Fibroblast of the aortic adventitia (primary cell): ENCODE measurements around the gene PRKACB. TPM values are rescaled to one million over a fixed set of nuclear protein-coding genes. Genes with fewer than 3 reads are reported as not detected.
A peak's percentile ranks its signal among the peaks of the same experiment; 100 is the strongest.

Experiments
- DNase-seq: peaks from one replicate; pipeline ENCODE4 v3.0.0-alpha.2; 2010; ENCODE audit warnings: low read depth
- H3K4me3 ChIP-seq: 2 replicates; pipeline ENCODE4 v1.5.1; 2011; ENCODE audit warnings: low read depth, mild to moderate bottlenecking, control low read depth, low read length, moderate library complexity
- total RNA-seq: library from RNA; depleted of rRNA; stranded (reverse); fragments of >200 nt; gene quantifications from 2 replicates; pipeline ENCODE4 v1.2.3, GENCODE V29; 2012; ENCODE audit warnings: low replicate concordance
- TF ChIP-seq, protein P1 (sequence below): IDR thresholded peaks from 2 replicates; pipeline ENCODE4 v1.5.1; 2011; ENCODE audit warnings: mild to moderate bottlenecking, low read length, control low read depth, inconsistent platforms; ENCODE audit not compliant: insufficient read depth

PRKACB gene
- total RNA-seq, 1 donor, result 30.3 TPM

DNA sequence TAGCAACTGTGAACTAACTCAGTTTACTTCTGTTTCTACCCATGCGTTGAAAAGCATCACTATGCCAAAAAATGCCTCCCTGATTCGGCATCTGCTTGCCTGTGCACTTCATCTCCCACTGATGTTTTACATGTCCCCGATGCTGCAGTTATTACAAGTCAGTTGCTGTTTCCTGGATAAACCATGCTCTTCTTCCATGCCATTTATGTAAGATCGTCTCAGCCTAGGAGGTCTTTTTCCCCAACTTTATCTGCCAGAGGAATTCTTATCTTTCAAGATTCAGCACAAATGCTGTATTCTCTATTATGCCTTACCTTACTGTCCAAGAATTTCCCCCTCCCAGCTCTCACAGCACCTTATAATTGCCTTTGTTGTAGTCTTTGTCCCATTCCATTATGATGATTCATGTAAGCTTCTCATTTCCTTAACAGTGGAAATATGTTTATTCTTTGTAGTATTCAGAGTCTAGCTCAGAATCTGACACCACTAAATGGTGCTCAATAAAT, 30.0 kb downstream of the PRKACB start:
- DNase-seq, result peak; percentile 39
- TF ChIP-seq, protein P1, sequence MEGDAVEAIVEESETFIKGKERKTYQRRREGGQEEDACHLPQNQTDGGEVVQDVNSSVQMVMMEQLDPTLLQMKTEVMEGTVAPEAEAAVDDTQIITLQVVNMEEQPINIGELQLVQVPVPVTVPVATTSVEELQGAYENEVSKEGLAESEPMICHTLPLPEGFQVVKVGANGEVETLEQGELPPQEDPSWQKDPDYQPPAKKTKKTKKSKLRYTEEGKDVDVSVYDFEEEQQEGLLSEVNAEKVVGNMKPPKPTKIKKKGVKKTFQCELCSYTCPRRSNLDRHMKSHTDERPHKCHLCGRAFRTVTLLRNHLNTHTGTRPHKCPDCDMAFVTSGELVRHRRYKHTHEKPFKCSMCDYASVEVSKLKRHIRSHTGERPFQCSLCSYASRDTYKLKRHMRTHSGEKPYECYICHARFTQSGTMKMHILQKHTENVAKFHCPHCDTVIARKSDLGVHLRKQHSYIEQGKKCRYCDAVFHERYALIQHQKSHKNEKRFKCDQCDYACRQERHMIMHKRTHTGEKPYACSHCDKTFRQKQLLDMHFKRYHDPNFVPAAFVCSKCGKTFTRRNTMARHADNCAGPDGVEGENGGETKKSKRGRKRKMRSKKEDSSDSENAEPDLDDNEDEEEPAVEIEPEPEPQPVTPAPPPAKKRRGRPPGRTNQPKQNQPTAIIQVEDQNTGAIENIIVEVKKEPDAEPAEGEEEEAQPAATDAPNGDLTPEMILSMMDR, result no peak
- no peak overlapping the region for H3K4me3 ChIP-seq

DNA sequence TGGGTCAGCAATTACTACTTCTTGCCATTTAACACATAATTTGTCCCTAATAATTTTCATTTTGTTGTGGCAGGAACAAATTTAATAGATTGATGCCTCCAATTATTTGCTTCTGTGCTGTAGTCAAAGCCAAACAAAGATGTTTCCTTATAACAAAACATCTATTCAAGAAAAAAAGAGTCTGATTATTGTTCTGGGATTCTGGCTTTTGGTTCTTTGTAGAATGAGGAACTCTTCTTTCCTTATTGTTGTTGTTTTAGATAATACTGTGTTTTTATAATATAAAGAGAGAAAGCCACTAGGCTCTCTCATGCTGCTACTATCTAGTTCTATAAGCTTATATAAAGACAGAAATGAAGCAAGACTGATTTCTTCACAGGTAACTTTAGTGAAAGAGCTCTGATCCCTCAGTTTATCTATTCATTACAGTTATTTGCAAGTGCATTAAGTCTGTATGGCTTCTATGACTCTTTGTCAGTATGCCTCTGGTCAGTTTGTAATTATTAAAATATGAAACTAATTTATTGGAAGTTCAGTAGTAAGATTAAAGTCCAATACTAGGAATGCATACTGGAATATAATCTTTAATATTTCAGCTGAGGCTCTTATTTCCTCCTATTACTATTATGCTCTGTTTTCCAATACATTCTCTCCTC, 37.4 kb downstream of the PRKACB start:
- H3K4me3 ChIP-seq, result no peak overlapping the region
- DNase-seq, result no peak
- TF ChIP-seq, protein P1, result no peak

DNA sequence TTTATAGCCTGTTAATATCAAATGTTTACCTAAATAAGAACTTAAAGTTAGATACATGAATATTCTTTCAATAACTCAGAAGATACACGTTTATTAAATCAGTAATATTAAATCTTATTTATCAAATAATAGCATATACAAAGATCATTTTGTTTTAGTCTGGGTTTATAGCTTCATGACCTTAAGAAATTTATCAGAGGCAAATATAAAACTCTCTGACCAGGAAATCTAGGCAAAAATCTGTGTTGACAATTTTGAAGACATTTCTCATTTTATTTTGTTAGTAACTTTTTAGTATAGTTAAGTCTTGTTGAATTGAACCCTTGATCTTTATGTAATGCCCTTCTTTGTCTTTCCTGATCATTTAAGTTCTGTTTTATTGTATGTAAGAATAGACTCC, 46.4 kb downstream of the PRKACB start:
- TF ChIP-seq, protein P1, result no peak
- DNase-seq, result no peak

DNA sequence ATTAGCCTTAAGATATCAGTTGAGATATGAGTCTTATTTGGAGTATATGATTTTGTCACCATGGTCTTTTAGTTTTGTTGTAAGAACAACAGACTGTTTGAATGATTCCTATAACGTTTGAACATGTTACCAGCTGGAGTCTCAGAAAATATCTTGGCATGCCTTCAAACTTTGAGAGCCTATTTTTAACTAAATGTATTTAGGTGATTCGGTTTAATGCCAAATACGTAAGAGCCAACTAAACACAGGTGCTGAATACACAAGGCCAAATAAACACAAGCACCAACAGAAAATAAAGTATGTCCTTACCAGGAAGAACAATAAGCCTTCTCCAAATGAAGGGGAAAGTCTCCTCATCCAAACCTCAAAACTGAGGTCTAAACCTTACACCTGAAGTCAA, 48.6 kb downstream of the PRKACB start:
- DNase-seq, result no peak
- H3K4me3 ChIP-seq, result no peak overlapping the region
- TF ChIP-seq, protein P1, result no peak

More for the DNA sequence above, 46.4 kb downstream of the PRKACB start:
- no peak overlapping the region for H3K4me3 ChIP-seq

DNA sequence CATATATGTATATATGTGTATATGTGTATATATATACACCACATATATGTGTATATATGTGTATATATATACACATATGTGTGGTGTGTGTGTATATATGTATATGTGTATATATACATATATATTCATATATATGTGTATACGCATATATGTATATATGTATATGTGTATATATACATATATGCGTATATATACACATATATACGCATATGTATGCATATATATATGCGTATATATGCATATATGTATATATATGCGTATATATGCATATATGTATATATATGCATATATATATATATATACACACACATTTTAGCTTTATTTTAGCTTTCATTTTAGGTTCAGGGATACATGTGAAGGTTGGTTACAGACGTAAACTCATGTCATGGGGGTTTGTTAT, 54.8 kb downstream of the PRKACB start:
- H3K4me3 ChIP-seq, result no peak overlapping the region
- DNase-seq, result no peak
- TF ChIP-seq, protein P1, result no peak

- no peak overlapping the region for H3K4me3 ChIP-seq
- TF ChIP-seq, protein P1, result no peak
- no peak for DNase-seq
Measured at GRCh38 chr1:84199257-84199656, 55.2 kb downstream of the PRKACB start.

- no peak overlapping the region for H3K4me3 ChIP-seq
- TF ChIP-seq, protein P1, result no peak
- DNase-seq, result no peak
Measured at GRCh38 chr1:84202126-84202525, 58.1 kb downstream of the PRKACB start.
